Liver (tissue), 3 donors: ENCODE measurements around the gene GPR107.

ENCODE experiments used
- EGR1 ChIP-seq, 2 donors: IDR thresholded peaks; 2 replicates each; pipeline ENCODE4 v1.6.1; 2016 to 2018; ENCODE audit warnings: antibody characterized with exemption in 2 of 2, low read depth in 2 of 2
- HNF4G ChIP-seq: IDR thresholded peaks from 2 replicates; pipeline ENCODE4 v1.6.1; 2016; ENCODE audit warnings: antibody characterized with exemption
- JUND ChIP-seq, 2 donors: IDR thresholded peaks; 2 replicates each; pipeline ENCODE4 v1.6.1; 2016; ENCODE audit warnings: antibody characterized with exemption in 2 of 2
- RXRA ChIP-seq, 2 donors: IDR thresholded peaks; 2 replicates each; pipeline ENCODE4 v1.6.1; 2017 to 2018; ENCODE audit warnings: antibody characterized with exemption in 2 of 2, mild to moderate bottlenecking in 1 of 2
- YY1 ChIP-seq: IDR thresholded peaks from 2 replicates; pipeline ENCODE4 v1.6.1; 2016; ENCODE audit warnings: antibody characterized with exemption, mild to moderate bottlenecking
- TF ChIP-seq, protein P1 (sequence below): fragments of 150-350 bp; IDR thresholded peaks from 2 replicates; pipeline ENCODE4 v1.5.1; 2017; ENCODE audit warnings: improper control_type of control experiment, low read depth, low read length; ENCODE audit not compliant: missing input control
- TF ChIP-seq, protein P2 (sequence below): IDR thresholded peaks from 2 replicates; pipeline ENCODE4 v1.6.1; 2016; ENCODE audit warnings: antibody characterized with exemption, mild to moderate bottlenecking
- donor health status: healthy.
- donor health status: healthy.

DNA sequence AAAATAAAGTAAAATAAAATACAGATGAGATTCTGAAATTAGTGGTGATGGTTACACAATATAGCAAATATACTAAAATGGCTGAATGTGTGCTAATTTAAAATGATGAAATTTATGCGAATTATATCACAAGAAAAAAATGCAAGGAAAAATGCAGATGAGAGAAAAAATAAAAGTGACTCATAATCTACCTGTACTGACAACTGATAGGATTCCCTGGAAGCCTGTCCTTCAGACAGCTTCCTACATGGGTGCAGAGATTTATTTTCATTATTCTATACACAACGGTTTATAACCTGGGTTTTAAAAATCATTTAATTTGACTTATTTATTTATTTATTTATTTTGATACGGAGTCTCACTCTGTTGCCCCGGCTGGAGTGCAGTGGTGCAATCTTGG lies 112.7 kb downstream of the GPR107 start:
- TF ChIP-seq HNF4G, result no peak
- TF ChIP-seq, protein P1, sequence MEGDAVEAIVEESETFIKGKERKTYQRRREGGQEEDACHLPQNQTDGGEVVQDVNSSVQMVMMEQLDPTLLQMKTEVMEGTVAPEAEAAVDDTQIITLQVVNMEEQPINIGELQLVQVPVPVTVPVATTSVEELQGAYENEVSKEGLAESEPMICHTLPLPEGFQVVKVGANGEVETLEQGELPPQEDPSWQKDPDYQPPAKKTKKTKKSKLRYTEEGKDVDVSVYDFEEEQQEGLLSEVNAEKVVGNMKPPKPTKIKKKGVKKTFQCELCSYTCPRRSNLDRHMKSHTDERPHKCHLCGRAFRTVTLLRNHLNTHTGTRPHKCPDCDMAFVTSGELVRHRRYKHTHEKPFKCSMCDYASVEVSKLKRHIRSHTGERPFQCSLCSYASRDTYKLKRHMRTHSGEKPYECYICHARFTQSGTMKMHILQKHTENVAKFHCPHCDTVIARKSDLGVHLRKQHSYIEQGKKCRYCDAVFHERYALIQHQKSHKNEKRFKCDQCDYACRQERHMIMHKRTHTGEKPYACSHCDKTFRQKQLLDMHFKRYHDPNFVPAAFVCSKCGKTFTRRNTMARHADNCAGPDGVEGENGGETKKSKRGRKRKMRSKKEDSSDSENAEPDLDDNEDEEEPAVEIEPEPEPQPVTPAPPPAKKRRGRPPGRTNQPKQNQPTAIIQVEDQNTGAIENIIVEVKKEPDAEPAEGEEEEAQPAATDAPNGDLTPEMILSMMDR, result no peak
- TF ChIP-seq, protein P2, sequence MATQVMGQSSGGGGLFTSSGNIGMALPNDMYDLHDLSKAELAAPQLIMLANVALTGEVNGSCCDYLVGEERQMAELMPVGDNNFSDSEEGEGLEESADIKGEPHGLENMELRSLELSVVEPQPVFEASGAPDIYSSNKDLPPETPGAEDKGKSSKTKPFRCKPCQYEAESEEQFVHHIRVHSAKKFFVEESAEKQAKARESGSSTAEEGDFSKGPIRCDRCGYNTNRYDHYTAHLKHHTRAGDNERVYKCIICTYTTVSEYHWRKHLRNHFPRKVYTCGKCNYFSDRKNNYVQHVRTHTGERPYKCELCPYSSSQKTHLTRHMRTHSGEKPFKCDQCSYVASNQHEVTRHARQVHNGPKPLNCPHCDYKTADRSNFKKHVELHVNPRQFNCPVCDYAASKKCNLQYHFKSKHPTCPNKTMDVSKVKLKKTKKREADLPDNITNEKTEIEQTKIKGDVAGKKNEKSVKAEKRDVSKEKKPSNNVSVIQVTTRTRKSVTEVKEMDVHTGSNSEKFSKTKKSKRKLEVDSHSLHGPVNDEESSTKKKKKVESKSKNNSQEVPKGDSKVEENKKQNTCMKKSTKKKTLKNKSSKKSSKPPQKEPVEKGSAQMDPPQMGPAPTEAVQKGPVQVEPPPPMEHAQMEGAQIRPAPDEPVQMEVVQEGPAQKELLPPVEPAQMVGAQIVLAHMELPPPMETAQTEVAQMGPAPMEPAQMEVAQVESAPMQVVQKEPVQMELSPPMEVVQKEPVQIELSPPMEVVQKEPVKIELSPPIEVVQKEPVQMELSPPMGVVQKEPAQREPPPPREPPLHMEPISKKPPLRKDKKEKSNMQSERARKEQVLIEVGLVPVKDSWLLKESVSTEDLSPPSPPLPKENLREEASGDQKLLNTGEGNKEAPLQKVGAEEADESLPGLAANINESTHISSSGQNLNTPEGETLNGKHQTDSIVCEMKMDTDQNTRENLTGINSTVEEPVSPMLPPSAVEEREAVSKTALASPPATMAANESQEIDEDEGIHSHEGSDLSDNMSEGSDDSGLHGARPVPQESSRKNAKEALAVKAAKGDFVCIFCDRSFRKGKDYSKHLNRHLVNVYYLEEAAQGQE, result no peak
- no peak for TF ChIP-seq EGR1 (IDR thresholded peaks at IDR 0.05; ENCODE audit: low read depth in 2 of 2)
- no peak for TF ChIP-seq YY1
- TF ChIP-seq RXRA (IDR thresholded peaks at IDR 0.05), result no peak
- no peak for TF ChIP-seq JUND (IDR thresholded peaks at IDR 0.05)
